CD4-positive, alpha-beta T cell treated with Interferon alpha-2 for 1 hour (primary cell): ENCODE results near the gene EFEMP2.
A peak's percentile ranks its signal among the peaks of the same experiment; 100 is the strongest.

Source experiments
- DNase-seq, 2 donors: peaks; one replicate each; pipeline ENCODE4 v3.0.0-alpha.2; 2020 to 2022

EFEMP2 gene

GRCh38 chr11:65900125-65900898, 27.7 kb upstream of the EFEMP2 start, which contains the start of gene FOSL1:
Gene FOSL1 (minus strand): TSS chr11:65900388. CDS start chr11:65900339, 49 bp downstream.
- peak; percentile 96 to 97 for DNase-seq

GRCh38 chr11:65899356-65900124, 26.9 kb upstream of the EFEMP2 start:
- DNase-seq = peak; percentile 58 to 62

- no peak for DNase-seq
These were observed 26.2 kb upstream of the EFEMP2 start for GRCh38 chr11:65898656-65899355.

- DNase-seq = no peak
These were observed 24.4 kb upstream of the EFEMP2 start for GRCh38 chr11:65897020-65897471.

GRCh38 chr11:65896034-65896999, 23.7 kb upstream of the EFEMP2 start:
- DNase-seq = no peak

- no peak for DNase-seq
These were observed 22.9 kb upstream of the EFEMP2 start for GRCh38 chr11:65895482-65895981.

GRCh38 chr11:65894034-65894591, 21.5 kb upstream of the EFEMP2 start:
- peak; percentile 38 to 56 for DNase-seq

- DNase-seq = no peak
These were observed 20.2 kb upstream of the EFEMP2 start for GRCh38 chr11:65892661-65893317.

GRCh38 chr11:65892137-65892540, 19.5 kb upstream of the EFEMP2 start:
- DNase-seq = peak in 1 of 2 donors; percentile 53

GRCh38 chr11:65891219-65892136, 18.9 kb upstream of the EFEMP2 start:
- DNase-seq = peak; percentile 31 to 53

- DNase-seq = peak; percentile 99
These were observed 18.0 kb upstream of the EFEMP2 start, which contains the start of gene CCDC85B for GRCh38 chr11:65890324-65891218. Gene CCDC85B (plus strand): TSS chr11:65890673. CDS start chr11:65890784, 111 bp downstream.

GRCh38 chr11:65888163-65888814, 15.7 kb upstream of the EFEMP2 start, which contains the start of gene FIBP:
Gene FIBP (minus strand): TSS chr11:65888471. CDS start chr11:65888418, 53 bp downstream.
- peak; percentile 96 to 97 for DNase-seq

- no peak for DNase-seq
These were observed 15.1 kb upstream of the EFEMP2 start for GRCh38 chr11:65887723-65888162.

GRCh38 chr11:65886826-65887722, 14.5 kb upstream of the EFEMP2 start:
- no peak for DNase-seq

- DNase-seq = no peak
These were observed 13.4 kb upstream of the EFEMP2 start for GRCh38 chr11:65885808-65886536.

GRCh38 chr11:65885231-65885630, 12.6 kb upstream of the EFEMP2 start:
- DNase-seq = no peak
